Measurements from ENCODE around the gene POLD1.

POLD1 gene

GRCh38 chr19:50392759-50393158 is 8.6 kb downstream of the POLD1 start:
- no peak for DNase-seq

- no peak for DNase-seq
These were observed 9.4 kb downstream of the POLD1 start for GRCh38 chr19:50393589-50393988.

- DNase-seq, result no peak
These were observed 9.9 kb downstream of the POLD1 start for GRCh38 chr19:50394017-50394416.

- DNase-seq, result no peak
These were observed 14.7 kb downstream of the POLD1 start for GRCh38 chr19:50398675-50399367.

GRCh38 chr19:50399368-50399745 is 15.2 kb downstream of the POLD1 start:
- no peak for DNase-seq

GRCh38 chr19:50401605-50402450 is 17.7 kb downstream of the POLD1 start:
- no peak for DNase-seq

GRCh38 chr19:50402544-50403301 is 18.6 kb downstream of the POLD1 start:
- DNase-seq, result no peak

- DNase-seq, result no peak
These were observed 22.1 kb downstream of the POLD1 start for GRCh38 chr19:50406156-50406820.

GRCh38 chr19:50406829-50407228 is 22.7 kb downstream of the POLD1 start:
- DNase-seq, result no peak

GRCh38 chr19:50409347-50409746 is 25.2 kb downstream of the POLD1 start:
- DNase-seq, result no peak

GRCh38 chr19:50410109-50410508 is 26.0 kb downstream of the POLD1 start:
- DNase-seq, result no peak

- DNase-seq, result no peak
These were observed 28.3 kb downstream of the POLD1 start for GRCh38 chr19:50412419-50412818.

GRCh38 chr19:50413096-50413495 is 28.9 kb downstream of the POLD1 start:
- no peak for DNase-seq

GRCh38 chr19:50413531-50413930 is 29.4 kb downstream of the POLD1 start:
- DNase-seq, result no peak

- no peak for DNase-seq
These were observed 30.9 kb downstream of the POLD1 start for GRCh38 chr19:50414864-50415660.

GRCh38 chr19:50415661-50416033 is 31.5 kb downstream of the POLD1 start:
- no peak for DNase-seq

GRCh38 chr19:50416034-50416977 is 32.2 kb downstream of the POLD1 start:
- no peak for DNase-seq

- no peak for DNase-seq
These were observed 33.2 kb downstream of the POLD1 start for GRCh38 chr19:50417111-50418081.

- no peak for DNase-seq
These were observed 34.3 kb downstream of the POLD1 start, which contains the start of gene SPIB for GRCh38 chr19:50418176-50419021. Gene SPIB, plus strand, starts transcription at chr19:50418938. Its CDS starts 25 bp downstream, at chr19:50418963.
